ENCODE measurements around the gene PRR33. TPM values are rescaled to one million over a fixed set of nuclear protein-coding genes. Genes with fewer than 3 reads are reported as not detected.
"Not testable (repeated sequence)": the region's sequence is repeated elsewhere in the genome, so short reads cannot be mapped to it uniquely, and the experiment has no call there.

PRR33 gene
- polyA plus RNA-seq (2013, experiment 1 of 2): not detected
- not detected for polyA plus RNA-seq (2013, experiment 2 of 2)

DNA sequence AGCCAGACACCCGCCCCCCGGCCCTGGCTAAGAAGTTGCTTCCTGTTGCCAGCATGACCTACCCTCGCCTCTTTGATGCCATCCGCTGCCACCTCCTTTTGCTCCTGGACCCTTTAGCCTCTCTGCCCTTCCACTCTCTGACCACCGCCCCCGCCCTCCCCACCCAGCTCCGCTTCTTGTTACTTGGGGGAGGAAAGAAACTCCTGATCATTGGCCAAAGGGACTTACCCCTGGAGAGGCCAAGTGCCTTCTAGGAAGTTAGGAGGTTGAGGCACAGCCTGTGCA, at the start of gene PRR33:
PRR33 (minus strand) TSS at position 65 of the 285 bp plus-strand sequence. CDS start 1,311 bp downstream, outside the sequence.
- Histone ChIP-seq H4K91ac (ENCODE audit: low read length) (no peak within 1 kb of the TSS), H3K27ac (ENCODE audit: low read length, poor library complexity, severe bottlenecking) (no peak within 1 kb of the TSS), H3K79me1 (replicated peaks; ENCODE audit: low read length, poor library complexity, severe bottlenecking) (no peaks in the 10 kb centered on the region), H3K23ac (ENCODE audit: low read length in 2 of 2) (no peak within 1 kb of the TSS), H3K9me3 (ENCODE audit: control insufficient read depth, low read length) (no peaks in the 10 kb centered on the region), H3K4ac (ENCODE audit: low read depth in 1 of 2, low read length in 2 of 2) (no peak within 1 kb of the TSS), H3K27me3 (ENCODE audit: control insufficient read depth in 1 of 2, insufficient read depth in 1 of 2, low read length in 2 of 2) (peaks cover 8 to 9% of the 10 kb centered on the region in 2 experiments), H3K4me3 (ENCODE audit: insufficient read depth in 1 of 2, low read depth in 1 of 2, low read length in 2 of 2) (no peak within 1 kb of the TSS), H3K18ac (ENCODE audit: low read depth in 1 of 2, low read length in 2 of 2) (no peak within 1 kb of the TSS), H3K9ac (ENCODE audit: low read length) (no peak within 1 kb of the TSS), H2AFZ (ENCODE audit: low read depth, low read length) (no peak within 1 kb of the TSS), H2AK5ac (ENCODE audit: low read length, severe bottlenecking) (no peak within 1 kb of the TSS), H3K4me1 (ENCODE audit: control insufficient read depth, insufficient read depth, low read depth, low read length) (no peaks in the 10 kb centered on the region), H3K36me3 (ENCODE audit: control insufficient read depth in 1 of 2, insufficient read depth in 2 of 2, low read depth in 1 of 2, low read length in 2 of 2) (peaks cover 7 to 29% of the 10 kb centered on the region in 2 experiments), H3K14ac (ENCODE audit: low read length in 2 of 2) (no peak within 1 kb of the TSS), H2BK12ac (ENCODE audit: low read length in 2 of 2) (no peak within 1 kb of the TSS), H2BK120ac (ENCODE audit: low read depth, low read length) (no peak within 1 kb of the TSS), H2BK5ac (ENCODE audit: low read depth, low read length, poor library complexity, severe bottlenecking) (no peak within 1 kb of the TSS), H2BK15ac (ENCODE audit: low read depth, poor library complexity, severe bottlenecking) (peak within 1 kb of the TSS; percentile 9), H4K8ac (ENCODE audit: low read length) (no peak within 1 kb of the TSS), H3K4me2 (ENCODE audit: low read length, poor library complexity, severe bottlenecking) (no peak within 1 kb of the TSS)
- WGBS: 87% methylated on average over 4 of the region's 7 CpGs
- no peak for DNase-seq

DNA sequence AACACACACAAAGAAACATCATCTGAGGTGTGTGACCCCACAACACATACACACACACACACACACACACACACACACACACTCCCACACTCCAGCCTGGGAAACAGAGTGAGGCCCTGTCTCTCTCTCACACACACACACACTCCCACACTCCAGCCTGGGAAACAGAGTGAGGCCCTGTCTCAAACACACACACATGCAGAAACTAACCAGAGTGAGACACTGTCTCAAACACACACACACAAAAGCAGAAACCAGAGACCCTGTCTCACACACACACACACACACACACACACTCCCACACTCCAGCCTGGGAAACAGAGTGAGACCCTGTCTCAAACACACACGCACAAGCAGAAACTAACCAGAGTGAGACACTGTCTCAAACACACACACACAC, 48.1 kb upstream of the PRR33 start:
- not testable (repeated sequence) for H4K91ac ChIP-seq (ENCODE audit: low read length); H2BK15ac ChIP-seq (ENCODE audit: low read depth, poor library complexity, severe bottlenecking); H3K9me3 ChIP-seq (ENCODE audit: control insufficient read depth, low read length); H3K23ac ChIP-seq (ENCODE audit: low read length in 2 of 2); H3K4me3 ChIP-seq (ENCODE audit: insufficient read depth in 1 of 2, low read depth in 1 of 2, low read length in 2 of 2); H2BK5ac ChIP-seq (ENCODE audit: low read depth, low read length, poor library complexity, severe bottlenecking); H3K27ac ChIP-seq (ENCODE audit: low read length, poor library complexity, severe bottlenecking); H3K27me3 ChIP-seq (ENCODE audit: control insufficient read depth in 1 of 2, insufficient read depth in 1 of 2, low read length in 2 of 2); H3K4me2 ChIP-seq (ENCODE audit: low read length, poor library complexity, severe bottlenecking); H3K79me1 ChIP-seq (replicated peaks; ENCODE audit: low read length, poor library complexity, severe bottlenecking); H3K4me1 ChIP-seq (ENCODE audit: control insufficient read depth, insufficient read depth, low read depth, low read length); H2AFZ ChIP-seq (ENCODE audit: low read depth, low read length); H2BK120ac ChIP-seq (ENCODE audit: low read depth, low read length); H3K9ac ChIP-seq (ENCODE audit: low read length); H3K4ac ChIP-seq (ENCODE audit: low read depth in 1 of 2, low read length in 2 of 2); H3K14ac ChIP-seq (ENCODE audit: low read length in 2 of 2); H3K36me3 ChIP-seq (ENCODE audit: control insufficient read depth in 1 of 2, insufficient read depth in 2 of 2, low read depth in 1 of 2, low read length in 2 of 2); H2AK5ac ChIP-seq (ENCODE audit: low read length, severe bottlenecking)
- 85% methylated on average over 1 of the region's 1 CpG for WGBS
- H4K8ac ChIP-seq (ENCODE audit: low read length): peak overlapping the region; percentile 20
- DNase-seq: peak; percentile 68
- peak overlapping the region in 1 of 2 experiments; percentile 10 for H2BK12ac ChIP-seq (ENCODE audit: low read length in 2 of 2)
- peak overlapping the region in 1 of 2 experiments; percentile 51 for H3K18ac ChIP-seq (ENCODE audit: low read depth in 1 of 2, low read length in 2 of 2)

DNA sequence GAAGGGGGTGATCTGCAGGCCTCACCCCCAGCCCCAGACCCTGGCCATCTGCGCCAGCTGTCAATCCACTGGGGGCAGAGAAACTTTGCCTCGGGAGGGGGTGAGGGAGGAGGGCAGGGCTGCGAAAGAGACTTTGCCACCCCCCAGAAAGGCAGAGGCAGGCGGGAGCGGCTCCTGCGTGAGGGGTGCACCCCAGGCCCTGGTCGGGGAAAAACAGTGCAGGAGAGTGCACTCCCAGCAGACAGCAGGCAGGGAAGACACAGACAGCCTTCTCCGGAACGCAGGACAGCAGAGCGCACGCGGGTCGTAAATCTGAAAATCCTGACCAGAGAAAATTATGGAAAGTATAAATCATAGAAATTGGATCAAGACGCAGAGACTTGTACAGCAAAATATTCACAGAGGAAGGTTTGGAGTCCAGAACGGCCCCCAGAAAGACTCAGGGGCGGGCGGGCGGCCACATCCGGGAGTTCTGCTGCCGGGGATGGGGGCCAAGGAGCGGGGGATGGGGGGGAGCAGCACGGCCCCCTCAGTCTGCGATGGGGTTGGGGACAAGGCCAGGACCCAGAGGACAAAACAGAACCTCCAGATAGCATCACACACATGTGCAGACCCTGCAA, 47.4 kb upstream of the PRR33 start:
- no peak overlapping the region for H2BK12ac ChIP-seq (ENCODE audit: low read length in 2 of 2)
- peak overlapping the region; percentile 43 for H3K9ac ChIP-seq (ENCODE audit: low read length)
- no peaks in the 10 kb centered on the region for H3K9me3 ChIP-seq (ENCODE audit: control insufficient read depth, low read length)
- no peak overlapping the region for H3K4ac ChIP-seq (ENCODE audit: low read depth in 1 of 2, low read length in 2 of 2)
- H2AK5ac ChIP-seq (ENCODE audit: low read length, severe bottlenecking): no peak overlapping the region
- H3K4me1 ChIP-seq (ENCODE audit: control insufficient read depth, insufficient read depth, low read depth, low read length): peaks cover 3% of the 10 kb centered on the region
- 57% methylated on average over 17 of the region's 23 CpGs for WGBS
- no peak overlapping the region for H3K4me3 ChIP-seq (ENCODE audit: insufficient read depth in 1 of 2, low read depth in 1 of 2, low read length in 2 of 2)
- H4K8ac ChIP-seq (ENCODE audit: low read length): no peak overlapping the region
- no peak overlapping the region for H2BK120ac ChIP-seq (ENCODE audit: low read depth, low read length)
- no peak overlapping the region for H4K91ac ChIP-seq (ENCODE audit: low read length)
- no peak overlapping the region for H2BK5ac ChIP-seq (ENCODE audit: low read depth, low read length, poor library complexity, severe bottlenecking)
- no peak overlapping the region for H2AFZ ChIP-seq (ENCODE audit: low read depth, low read length)
- no peak for DNase-seq
- H3K79me1 ChIP-seq (replicated peaks; ENCODE audit: low read length, poor library complexity, severe bottlenecking): no peaks in the 10 kb centered on the region
- H3K14ac ChIP-seq (ENCODE audit: low read length in 2 of 2): no peak overlapping the region
- H3K27me3 ChIP-seq (ENCODE audit: control insufficient read depth in 1 of 2, insufficient read depth in 1 of 2, low read length in 2 of 2): peaks cover 5 to 7% of the 10 kb centered on the region in 2 experiments
- H3K4me2 ChIP-seq (ENCODE audit: low read length, poor library complexity, severe bottlenecking): no peak overlapping the region
- H3K23ac ChIP-seq (ENCODE audit: low read length in 2 of 2): no peak overlapping the region
- no peaks in the 10 kb centered on the region for H3K36me3 ChIP-seq (ENCODE audit: control insufficient read depth in 1 of 2, insufficient read depth in 2 of 2, low read depth in 1 of 2, low read length in 2 of 2)
- no peak overlapping the region for H3K18ac ChIP-seq (ENCODE audit: low read depth in 1 of 2, low read length in 2 of 2)
- H2BK15ac ChIP-seq (ENCODE audit: low read depth, poor library complexity, severe bottlenecking): no peak overlapping the region
- no peak overlapping the region for H3K27ac ChIP-seq (ENCODE audit: low read length, poor library complexity, severe bottlenecking)

DNA sequence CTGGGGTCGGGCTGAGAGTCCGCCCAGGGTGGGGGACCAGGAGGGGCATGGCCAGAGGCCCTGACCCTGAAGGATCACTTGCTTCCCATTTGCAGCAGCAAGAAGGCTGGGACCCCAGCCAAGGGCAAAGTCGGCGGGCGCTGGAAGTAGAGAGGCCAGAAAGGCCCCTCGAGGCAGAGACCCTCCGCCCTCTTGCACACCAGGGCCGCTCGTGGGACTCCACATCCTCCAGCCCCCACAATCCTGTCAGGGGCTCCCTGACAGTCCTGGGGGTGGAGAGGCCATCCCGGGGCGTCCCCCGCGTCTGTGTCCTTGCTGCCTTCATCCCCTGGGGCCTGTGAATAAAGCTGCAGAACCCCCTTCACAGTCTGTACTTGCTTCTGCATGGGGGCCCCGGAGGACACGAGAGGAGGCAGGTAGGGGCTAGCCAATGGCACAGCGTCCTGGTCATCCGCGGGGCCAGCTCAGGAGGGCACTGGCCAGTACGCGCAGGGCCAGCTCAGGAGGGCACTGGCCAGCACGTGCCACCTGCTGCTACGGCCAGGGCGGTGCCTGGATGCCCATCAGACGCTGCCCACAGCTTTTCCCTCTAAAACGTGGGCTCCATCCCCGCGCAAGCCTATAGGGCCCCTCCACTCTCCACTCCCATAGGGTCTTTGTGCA, 46.8 kb upstream of the PRR33 start:
- H3K79me1 ChIP-seq (replicated peaks; ENCODE audit: low read length, poor library complexity, severe bottlenecking): no peaks in the 10 kb centered on the region
- H3K4me2 ChIP-seq (ENCODE audit: low read length, poor library complexity, severe bottlenecking): no peak overlapping the region
- 88% methylated on average over 23 of the region's 27 CpGs for WGBS
- no peak overlapping the region for H3K4me3 ChIP-seq (ENCODE audit: insufficient read depth in 1 of 2, low read depth in 1 of 2, low read length in 2 of 2)
- no peaks in the 10 kb centered on the region for H3K4me1 ChIP-seq (ENCODE audit: control insufficient read depth, insufficient read depth, low read depth, low read length)
- H2BK120ac ChIP-seq (ENCODE audit: low read depth, low read length): no peak overlapping the region
- no peak overlapping the region for H2BK5ac ChIP-seq (ENCODE audit: low read depth, low read length, poor library complexity, severe bottlenecking)
- no peaks in the 10 kb centered on the region for H3K36me3 ChIP-seq (ENCODE audit: control insufficient read depth in 1 of 2, insufficient read depth in 2 of 2, low read depth in 1 of 2, low read length in 2 of 2)
- peaks cover 5 to 10% of the 10 kb centered on the region in 2 experiments for H3K27me3 ChIP-seq (ENCODE audit: control insufficient read depth in 1 of 2, insufficient read depth in 1 of 2, low read length in 2 of 2)
- no peak overlapping the region for H4K91ac ChIP-seq (ENCODE audit: low read length)
- H2BK12ac ChIP-seq (ENCODE audit: low read length in 2 of 2): no peak overlapping the region
- H2AFZ ChIP-seq (ENCODE audit: low read depth, low read length): no peak overlapping the region
- no peak overlapping the region for H3K4ac ChIP-seq (ENCODE audit: low read depth in 1 of 2, low read length in 2 of 2)
- H2AK5ac ChIP-seq (ENCODE audit: low read length, severe bottlenecking): no peak overlapping the region
- H3K9ac ChIP-seq (ENCODE audit: low read length): no peak overlapping the region
- no peak for DNase-seq
- H3K27ac ChIP-seq (ENCODE audit: low read length, poor library complexity, severe bottlenecking): no peak overlapping the region
- no peak overlapping the region for H3K18ac ChIP-seq (ENCODE audit: low read depth in 1 of 2, low read length in 2 of 2)
- no peaks in the 10 kb centered on the region for H3K9me3 ChIP-seq (ENCODE audit: control insufficient read depth, low read length)
- H2BK15ac ChIP-seq (ENCODE audit: low read depth, poor library complexity, severe bottlenecking): no peak overlapping the region
- no peak overlapping the region for H3K23ac ChIP-seq (ENCODE audit: low read length in 2 of 2)
- no peak overlapping the region for H3K14ac ChIP-seq (ENCODE audit: low read length in 2 of 2)
- H4K8ac ChIP-seq (ENCODE audit: low read length): no peak overlapping the region

Data from mesenchymal stem cell (in vitro differentiated cells and primary cell).